ENCODE data around the gene PCNP. TPM values are rescaled to one million over a fixed set of nuclear protein-coding genes. Genes with fewer than 3 reads are reported as not detected.

Gene PCNP
- total and polyA plus RNA-seq, 7 donors, result 72.4 to 178 (median 146) TPM

DNA sequence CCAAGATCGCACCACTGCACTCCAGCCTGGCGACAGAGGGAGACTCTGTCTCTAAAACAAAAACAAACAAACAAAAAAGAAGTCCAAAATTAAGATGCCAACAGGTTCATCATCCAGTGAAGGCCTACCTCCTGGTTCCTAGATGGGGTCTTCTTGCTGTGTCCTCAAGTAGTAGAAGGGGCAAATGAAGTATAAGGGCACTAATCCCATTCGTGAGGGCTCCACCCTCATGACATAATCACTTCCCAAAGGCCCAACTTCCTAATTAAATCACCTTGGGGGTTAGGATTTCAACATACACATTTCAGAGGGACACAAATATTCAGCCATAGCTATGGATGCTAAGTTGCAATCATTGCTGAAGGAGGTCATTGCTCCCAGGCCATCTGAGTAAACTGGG lies 45.8 kb downstream of the PCNP start:
- TF ChIP-seq EP300 (IDR thresholded peaks at IDR 0.05), result no peak
- no peak for TF ChIP-seq POLR2A (IDR thresholded peaks at IDR 0.05)
- TF ChIP-seq, protein P1, sequence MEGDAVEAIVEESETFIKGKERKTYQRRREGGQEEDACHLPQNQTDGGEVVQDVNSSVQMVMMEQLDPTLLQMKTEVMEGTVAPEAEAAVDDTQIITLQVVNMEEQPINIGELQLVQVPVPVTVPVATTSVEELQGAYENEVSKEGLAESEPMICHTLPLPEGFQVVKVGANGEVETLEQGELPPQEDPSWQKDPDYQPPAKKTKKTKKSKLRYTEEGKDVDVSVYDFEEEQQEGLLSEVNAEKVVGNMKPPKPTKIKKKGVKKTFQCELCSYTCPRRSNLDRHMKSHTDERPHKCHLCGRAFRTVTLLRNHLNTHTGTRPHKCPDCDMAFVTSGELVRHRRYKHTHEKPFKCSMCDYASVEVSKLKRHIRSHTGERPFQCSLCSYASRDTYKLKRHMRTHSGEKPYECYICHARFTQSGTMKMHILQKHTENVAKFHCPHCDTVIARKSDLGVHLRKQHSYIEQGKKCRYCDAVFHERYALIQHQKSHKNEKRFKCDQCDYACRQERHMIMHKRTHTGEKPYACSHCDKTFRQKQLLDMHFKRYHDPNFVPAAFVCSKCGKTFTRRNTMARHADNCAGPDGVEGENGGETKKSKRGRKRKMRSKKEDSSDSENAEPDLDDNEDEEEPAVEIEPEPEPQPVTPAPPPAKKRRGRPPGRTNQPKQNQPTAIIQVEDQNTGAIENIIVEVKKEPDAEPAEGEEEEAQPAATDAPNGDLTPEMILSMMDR (IDR thresholded peaks at IDR 0.05), result no peak
- TF ChIP-seq POLR2AphosphoS5 (IDR thresholded peaks at IDR 0.05), result no peak
- no peak overlapping the region for H3K4me3 ChIP-seq
- intact Hi-C loops (cut with DNase I), result no loop called here
- WGBS, 2 donors, result 89 to 93% methylated on average over 3 of the region's 3 CpGs
- no peak overlapping the region for H3K27ac ChIP-seq
- H3K27me3 ChIP-seq, result no peaks in the 10 kb centered on the region
- H3K36me3 ChIP-seq, result no peaks in the 10 kb centered on the region
- H3K4me1 ChIP-seq, result no peaks in the 10 kb centered on the region
- no peaks in the 10 kb centered on the region for H3K9me3 ChIP-seq
- no peak for DNase-seq

DNA sequence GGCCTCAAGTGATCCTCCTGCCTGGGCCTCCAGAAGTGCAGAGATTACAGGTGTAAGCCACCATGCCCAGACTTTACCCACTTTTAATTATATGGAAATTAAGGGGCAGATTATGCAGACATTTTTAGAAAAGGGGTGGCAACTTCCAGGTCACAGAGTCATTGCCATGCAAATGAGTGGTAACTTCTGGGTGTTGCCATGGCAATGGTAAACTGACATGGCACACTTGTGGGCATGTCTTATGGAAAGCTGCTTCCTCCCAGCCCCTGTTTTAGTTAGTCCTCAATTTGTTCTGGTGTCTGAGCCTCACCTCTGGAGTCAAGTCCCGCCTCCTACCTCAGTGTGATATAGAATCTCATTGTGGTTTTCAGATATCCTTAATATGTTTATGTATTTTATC lies 49.7 kb downstream of the PCNP start:
- Histone ChIP-seq H3K4me3 (no peak overlapping the region), H3K27ac (no peak overlapping the region), H3K4me1 (no peaks in the 10 kb centered on the region), H3K36me3 (no peaks in the 10 kb centered on the region), H3K9me3 (no peaks in the 10 kb centered on the region), H3K27me3 (no peaks in the 10 kb centered on the region)
- WGBS, 2 donors, result 96 to 97% methylated on average over 1 of the region's 1 CpG
- DNase-seq, result no peak
- intact Hi-C loops (cut with DNase I), result no loop called here
- TF ChIP-seq POLR2A (IDR thresholded peaks at IDR 0.05), result no peak
- no peak for TF ChIP-seq POLR2AphosphoS5 (IDR thresholded peaks at IDR 0.05)
- no peak for TF ChIP-seq EP300 (IDR thresholded peaks at IDR 0.05)
- TF ChIP-seq, protein P1 (IDR thresholded peaks at IDR 0.05), result no peak

DNA sequence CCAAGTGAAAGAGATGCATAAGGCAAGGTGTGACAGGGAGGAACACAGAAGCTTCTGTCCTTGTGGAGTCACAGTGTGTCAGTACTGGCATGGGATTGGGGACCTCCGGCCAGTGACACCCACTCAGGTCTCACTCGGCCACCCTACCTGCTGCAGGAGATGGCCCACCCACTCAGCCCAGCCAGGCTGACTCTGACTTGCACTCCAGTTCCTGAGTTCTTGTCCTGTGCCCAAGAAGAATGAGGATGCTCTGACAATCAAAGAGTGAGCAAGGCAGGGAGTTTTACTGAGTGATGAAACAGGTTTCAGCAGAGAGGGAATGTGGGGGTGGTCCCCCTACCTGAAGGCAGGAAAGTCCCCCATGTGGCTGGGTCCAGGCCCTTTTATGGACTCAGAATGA lies 50.9 kb downstream of the PCNP start:
- intact Hi-C loops (cut with DNase I), result no loop called here
- TF ChIP-seq POLR2A (IDR thresholded peaks at IDR 0.05) (no peak), POLR2AphosphoS5 (IDR thresholded peaks at IDR 0.05) (no peak), EP300 (IDR thresholded peaks at IDR 0.05) (no peak)
- TF ChIP-seq, protein P1 (IDR thresholded peaks at IDR 0.05), result no peak
- 90 to 94% methylated on average over 2 of the region's 2 CpGs for WGBS, 2 donors
- Histone ChIP-seq H3K36me3 (no peaks in the 10 kb centered on the region), H3K4me1 (no peaks in the 10 kb centered on the region), H3K4me3 (no peak overlapping the region), H3K9me3 (no peaks in the 10 kb centered on the region), H3K27ac (no peak overlapping the region), H3K27me3 (no peaks in the 10 kb centered on the region)
- no peak for DNase-seq

DNA sequence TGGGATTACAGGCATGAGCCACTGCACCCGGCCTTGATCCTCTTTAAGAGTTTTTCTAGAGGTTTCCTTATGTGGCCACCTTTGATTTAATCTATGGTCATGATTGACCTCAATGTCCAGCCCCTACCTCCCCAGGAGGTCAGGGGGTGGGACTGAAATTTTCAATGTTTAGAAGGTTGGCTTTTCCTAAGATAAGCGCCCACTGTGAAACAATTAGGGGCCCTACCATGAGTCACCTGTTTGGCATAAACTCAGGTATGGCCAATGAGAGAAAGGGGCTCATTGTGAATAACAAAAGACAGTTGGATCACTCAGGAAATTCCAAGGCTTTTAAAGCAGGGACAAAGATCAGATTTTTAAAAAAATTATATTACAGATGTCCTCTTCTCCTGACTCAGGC lies 51.9 kb downstream of the PCNP start:
- 87 to 91% methylated on average over 2 of the region's 2 CpGs for WGBS, 2 donors
- TF ChIP-seq EP300 (IDR thresholded peaks at IDR 0.05), result no peak
- no peak for TF ChIP-seq POLR2AphosphoS5 (IDR thresholded peaks at IDR 0.05)
- TF ChIP-seq POLR2A (IDR thresholded peaks at IDR 0.05), result no peak
- TF ChIP-seq, protein P1 (IDR thresholded peaks at IDR 0.05), result no peak
- Histone ChIP-seq H3K4me1 (no peaks in the 10 kb centered on the region), H3K27me3 (no peaks in the 10 kb centered on the region), H3K4me3 (no peak overlapping the region), H3K36me3 (no peaks in the 10 kb centered on the region), H3K9me3 (no peaks in the 10 kb centered on the region), H3K27ac (no peak overlapping the region)
- intact Hi-C loops (cut with DNase I), result no loop called here
- DNase-seq, result no peak

DNA sequence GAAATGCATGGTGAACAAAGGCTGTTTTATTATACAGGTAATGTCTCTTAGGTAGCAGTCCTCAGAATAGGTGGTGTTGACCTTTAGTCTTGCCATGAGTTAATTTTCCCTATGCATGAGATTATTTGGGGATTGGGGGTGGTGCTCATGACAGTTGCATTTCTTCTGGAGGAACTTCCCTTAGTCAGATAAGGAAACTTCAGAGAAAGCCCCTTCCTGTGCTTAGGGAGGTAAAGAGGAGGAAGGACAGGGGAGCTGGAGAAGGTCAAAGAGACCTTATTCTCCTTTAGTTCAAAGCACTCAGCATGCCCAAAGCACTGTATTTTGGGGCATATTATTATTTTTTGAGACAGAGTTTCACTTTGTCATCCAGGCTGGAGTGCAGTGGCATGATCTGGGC lies 55.2 kb downstream of the PCNP start:
- Histone ChIP-seq H3K36me3 (no peaks in the 10 kb centered on the region), H3K27me3 (no peaks in the 10 kb centered on the region), H3K4me1 (no peaks in the 10 kb centered on the region), H3K4me3 (no peak overlapping the region), H3K27ac (no peak overlapping the region), H3K9me3 (no peaks in the 10 kb centered on the region)
- no peak for DNase-seq
- TF ChIP-seq EP300 (IDR thresholded peaks at IDR 0.05), result no peak
- TF ChIP-seq POLR2AphosphoS5 (IDR thresholded peaks at IDR 0.05), result no peak
- TF ChIP-seq, protein P1 (IDR thresholded peaks at IDR 0.05), result no peak
- no peak for TF ChIP-seq POLR2A (IDR thresholded peaks at IDR 0.05)
- intact Hi-C loops (cut with DNase I), result no loop called here

All from sigmoid colon (tissue), 7 donors.